Measurements from ENCODE around the gene GTF2H1.

- TF ChIP-seq CTCF (IDR thresholded peaks at IDR 0.05; ENCODE audit: poor library complexity) (no peak), EZH2 (IDR thresholded peaks at IDR 0.05; ENCODE audit: borderline replicate concordance) (no peak)
Observed at GRCh38 chr11:18390088-18390487, 67.7 kb downstream of the GTF2H1 start.

Measured in hepatocyte (in vitro differentiated cells).